ENCODE results near the gene PLPPR5.

Gene PLPPR5

DNA sequence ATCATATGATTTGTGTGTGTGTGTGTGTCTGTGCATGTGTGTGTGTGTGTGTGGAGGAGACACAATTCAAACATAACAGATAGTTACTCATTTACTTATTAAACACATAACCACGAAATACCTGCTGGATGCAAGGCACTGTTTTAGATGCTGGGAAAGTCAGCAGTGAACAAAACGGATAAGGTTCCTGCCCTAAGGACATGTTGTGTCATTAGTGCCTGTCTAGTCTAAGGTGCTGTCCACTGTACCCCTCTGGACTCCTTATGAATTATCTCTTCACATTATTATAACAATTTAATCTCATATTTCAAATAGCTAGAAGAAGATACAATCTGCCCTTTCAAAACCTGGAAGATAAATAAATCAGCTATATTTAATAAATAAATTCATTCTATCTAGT is 162.4 kb downstream of the PLPPR5 start:
- no peak for DNase-seq (ENCODE audit: low spot score)
